B cell (primary cell): ENCODE data around the gene KCNJ10.

Experiments used
- EZH2 ChIP-seq: IDR thresholded peaks from 2 replicates; pipeline ENCODE4 v1.6.1; 2012; ENCODE audit warnings: borderline replicate concordance, low read depth, mild to moderate bottlenecking, moderate library complexity, low read length; ENCODE audit not compliant: insufficient read depth, poor library complexity, severe bottlenecking
- TF ChIP-seq, protein P1 (sequence below): fragments of 200-600 bp; IDR thresholded peaks from one replicate; pipeline ENCODE4 v1.8.0; 2022; ENCODE audit warnings: antibody characterized with exemption, mild to moderate bottlenecking

GRCh38 chr1:159979257-159979656, 90.7 kb downstream of the KCNJ10 start:
- TF ChIP-seq, protein P1, sequence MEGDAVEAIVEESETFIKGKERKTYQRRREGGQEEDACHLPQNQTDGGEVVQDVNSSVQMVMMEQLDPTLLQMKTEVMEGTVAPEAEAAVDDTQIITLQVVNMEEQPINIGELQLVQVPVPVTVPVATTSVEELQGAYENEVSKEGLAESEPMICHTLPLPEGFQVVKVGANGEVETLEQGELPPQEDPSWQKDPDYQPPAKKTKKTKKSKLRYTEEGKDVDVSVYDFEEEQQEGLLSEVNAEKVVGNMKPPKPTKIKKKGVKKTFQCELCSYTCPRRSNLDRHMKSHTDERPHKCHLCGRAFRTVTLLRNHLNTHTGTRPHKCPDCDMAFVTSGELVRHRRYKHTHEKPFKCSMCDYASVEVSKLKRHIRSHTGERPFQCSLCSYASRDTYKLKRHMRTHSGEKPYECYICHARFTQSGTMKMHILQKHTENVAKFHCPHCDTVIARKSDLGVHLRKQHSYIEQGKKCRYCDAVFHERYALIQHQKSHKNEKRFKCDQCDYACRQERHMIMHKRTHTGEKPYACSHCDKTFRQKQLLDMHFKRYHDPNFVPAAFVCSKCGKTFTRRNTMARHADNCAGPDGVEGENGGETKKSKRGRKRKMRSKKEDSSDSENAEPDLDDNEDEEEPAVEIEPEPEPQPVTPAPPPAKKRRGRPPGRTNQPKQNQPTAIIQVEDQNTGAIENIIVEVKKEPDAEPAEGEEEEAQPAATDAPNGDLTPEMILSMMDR: no peak
- no peak for TF ChIP-seq EZH2
